A673 (cell line): ENCODE results near the gene SLC45A3.

Experiments
- CTCF ChIP-seq: fragments of 300-800, 200-600 bp; sonication (generic); conservative IDR thresholded peaks from 2 replicates; pipeline ENCODE4 v1.5.1; 2017; ENCODE audit warnings: low read depth, mild to moderate bottlenecking, antibody characterized with exemption, low read length, moderate library complexity, mixed read lengths
- EZH2 ChIP-seq: fragments of 200-600 bp; sonication (generic); IDR thresholded peaks from 2 replicates; pipeline ENCODE4 v1.6.1; 2017; ENCODE audit warnings: borderline replicate concordance, low read depth, mild to moderate bottlenecking, mixed read lengths, antibody characterized with exemption, low read length; ENCODE audit not compliant: poor library complexity, severe bottlenecking

- TF ChIP-seq CTCF (no peak), EZH2 (no peak)
Measured at GRCh38 chr1:205687242-205687641, 6.9 kb upstream of the SLC45A3 start.
